C4-2B (cell line): ENCODE data around the gene GNB1.
A peak's percentile ranks its signal among the peaks of the same experiment; 100 is the strongest.

Experiments used
- H3K27ac ChIP-seq: fragments of 450-650 bp; 2 replicates; pipeline ENCODE4 v1.5.1; 2017
- CTCF ChIP-seq: fragments of 450-650 bp; conservative IDR thresholded peaks from 2 replicates; pipeline ENCODE4 v1.5.1; 2017; ENCODE audit warnings: mild to moderate bottlenecking
- ZFX ChIP-seq: fragments of 450-650 bp; IDR thresholded peaks from 2 replicates; pipeline ENCODE4 v1.6.1; 2017

The GNB1 gene

GRCh38 chr1:1842360-1843146 is 48.3 kb downstream of the GNB1 start:
- TF ChIP-seq CTCF (no peak), ZFX (no peak)
- peak overlapping the region; percentile 16 for H3K27ac ChIP-seq

DNA sequence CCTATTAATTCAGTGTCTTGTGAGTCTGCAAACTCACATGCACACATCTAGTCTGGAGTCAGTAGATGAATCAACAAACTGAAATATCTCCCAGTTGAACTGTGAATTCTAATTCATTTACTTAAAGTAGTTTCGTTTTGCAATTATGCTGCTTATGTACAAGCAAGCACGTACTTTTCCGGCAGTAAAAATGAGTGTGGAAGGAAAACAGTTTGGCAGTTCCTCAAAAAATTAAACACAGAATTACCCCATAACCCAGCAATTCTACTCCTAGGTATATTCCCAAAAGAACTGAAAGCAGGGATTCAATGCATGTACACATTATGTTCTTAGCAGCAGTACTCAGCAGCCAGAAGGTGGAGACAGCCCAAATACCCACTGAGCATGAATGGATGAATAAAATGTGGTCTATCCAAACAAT is 49.3 kb downstream of the GNB1 start:
- H3K27ac ChIP-seq = peak overlapping the region; percentile 16

DNA sequence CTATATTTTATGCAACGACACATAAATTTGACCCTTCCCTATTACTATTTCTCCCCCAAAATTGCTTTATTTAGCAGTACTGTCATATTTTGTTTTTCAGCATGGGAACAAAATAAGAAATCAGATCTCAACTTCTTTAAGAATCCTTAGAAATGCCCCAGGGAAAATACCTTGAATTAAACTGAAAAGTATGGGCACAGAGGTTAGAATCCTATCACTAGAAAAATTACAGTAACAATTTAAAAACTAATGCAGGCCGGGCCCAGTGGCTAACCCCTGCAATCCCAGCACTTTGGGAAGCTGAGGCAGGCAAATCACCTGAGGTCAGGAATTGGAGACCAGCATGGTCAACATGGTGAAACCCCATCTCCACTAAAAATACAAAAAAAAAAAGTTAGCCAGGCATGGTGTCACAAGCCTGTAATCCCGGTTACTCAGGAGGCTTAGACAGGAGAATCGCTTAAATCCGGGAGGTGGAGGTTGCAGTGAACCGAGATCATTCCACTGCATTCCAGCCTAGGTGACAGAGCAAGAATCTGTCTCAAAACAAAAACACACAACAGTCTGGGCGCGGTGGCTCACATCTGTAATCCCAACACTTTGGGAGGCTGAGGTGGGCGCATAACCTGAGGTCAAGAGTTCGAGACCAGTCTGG is 51.4 kb downstream of the GNB1 start:
- no peak overlapping the region for H3K27ac ChIP-seq
- TF ChIP-seq CTCF = no peak
- no peak for TF ChIP-seq ZFX

More for the DNA sequence above, 49.3 kb downstream of the GNB1 start:
- TF ChIP-seq ZFX = no peak
- TF ChIP-seq CTCF = no peak

GRCh38 chr1:1836119-1836518 is 54.8 kb downstream of the GNB1 start:
- H3K27ac ChIP-seq = no peak overlapping the region
- TF ChIP-seq ZFX (no peak), CTCF (no peak)

DNA sequence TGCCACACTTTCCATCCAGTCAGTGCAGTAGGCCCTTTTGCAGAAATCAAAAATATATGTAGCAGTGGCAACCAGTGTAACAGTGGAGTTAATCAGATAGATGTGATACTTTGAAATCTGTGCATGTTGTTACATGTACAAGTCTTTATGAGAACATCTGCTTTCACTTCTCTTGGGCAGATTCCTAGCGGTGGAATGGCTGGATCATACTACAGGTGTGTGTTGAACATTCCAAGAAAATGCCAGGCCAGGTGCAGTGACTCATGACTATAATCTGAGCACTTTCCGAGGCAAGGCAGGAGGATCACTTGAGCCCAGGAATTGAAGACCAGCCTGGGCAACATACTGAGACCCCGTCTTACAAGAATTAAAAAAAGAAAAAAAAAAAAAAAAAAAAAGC is 55.3 kb downstream of the GNB1 start:
- no peak overlapping the region for H3K27ac ChIP-seq
- TF ChIP-seq ZFX = no peak
- TF ChIP-seq CTCF = no peak

- H3K27ac ChIP-seq = peak overlapping the region; percentile 33
These were observed 57.0 kb downstream of the GNB1 start for GRCh38 chr1:1833916-1834325.

More at GRCh38 chr1:1833916-1834325, 57.0 kb downstream of the GNB1 start:
- TF ChIP-seq CTCF = no peak
- TF ChIP-seq ZFX = no peak
